HepG2 (cell line): ENCODE results near the gene DNAI4. TPM values are rescaled to one million over a fixed set of nuclear protein-coding genes. Genes with fewer than 3 reads are reported as not detected.

Experiments used
- ATAC-seq: fragments of 200-7000 bp; cut with Tn5 transposase; 3 replicates; pipeline ENCODE4 v1.9.1; 2020; ENCODE audit warnings: mild to moderate bottlenecking, moderate library complexity
- BruUV-seq: library from RNA; stranded (reverse); fragments of 400-500 nt; replicated peaks from 2 replicates; lab custom pipeline; 2021; lab: Mats Ljungman, UMichigan
- CTCF ChIA-PET: fragments of 300-600 bp; formaldehyde crosslinking; extraction: SDS; loops from one replicate; lab custom pipeline; 2021; ENCODE audit warnings: low total read pairs, inconsistent platforms, low intra/inter-chr PET ratio; lab: Yijun Ruan, JAX
- POLR2A ChIA-PET: fragments of 350-600 bp; sonication (Branson Sonifier 250); formaldehyde crosslinking; loops from one replicate; lab custom pipeline; 2020; ENCODE audit warnings: antibody characterized with exemption, inconsistent platforms; lab: Yijun Ruan, JAX
- DNase-seq: peaks from one replicate; pipeline ENCODE4 v3.0.0-alpha.2; 2015; ENCODE audit warnings: low spot score
- FAIRE-seq: peaks from 3 replicates; lab custom pipeline; 2011; peaks lifted over from hg19 to GRCh38; lab: Jason Lieb, UNC
- H2AFZ ChIP-seq: one replicate; pipeline ENCODE4 v1.6.1; 2011; ENCODE audit warnings: low read length, inconsistent platforms
- H3K27ac ChIP-seq: fragments of 300-600 bp; 3 replicates; pipeline ENCODE4 v1.8.0; 2011; ENCODE audit warnings: mixed run types, mild to moderate bottlenecking, mixed read lengths, low read length, inconsistent platforms; ENCODE audit not compliant: insufficient read depth; ENCODE audit errors: extremely low read length
- H3K27me3 ChIP-seq, 2 experiments: fragments of 200-600 bp in 1 of 2; 2 replicates in 1 of 2; 3 replicates in 1 of 2; pipeline versions ENCODE4 v1.6.0 to v1.8.0; 2011; ENCODE audit warnings: low read length in 2 of 2, mild to moderate bottlenecking in 2 of 2, moderate library complexity in 2 of 2, inconsistent platforms in 1 of 2; ENCODE audit not compliant: insufficient read depth in 2 of 2, control insufficient read depth in 1 of 2
- H3K36me3 ChIP-seq, 2 experiments: fragments of 200-600 bp in 1 of 2; replicated peaks in 1 of 2; 2 replicates in 1 of 2; 3 replicates in 1 of 2; pipeline versions ENCODE4 v1.5.1 to v1.8.0; 2011; ENCODE audit warnings: low read length in 2 of 2, inconsistent platforms in 1 of 2; ENCODE audit not compliant: insufficient read depth in 2 of 2, control insufficient read depth in 1 of 2
- H3K4me1 ChIP-seq: 2 replicates; pipeline ENCODE4 v1.5.1; 2012; ENCODE audit warnings: low read length, inconsistent platforms; ENCODE audit not compliant: insufficient read depth
- H3K4me2 ChIP-seq: 2 replicates; pipeline ENCODE4 v1.6.0; 2011; ENCODE audit warnings: low read depth, low read length, inconsistent platforms
- H3K4me3 ChIP-seq, 3 experiments: fragments of 200-600 bp in 1 of 3; sonication (generic), shearing (Covaris generic) in 1 of 3; replicated peaks in 1 of 3; 2 replicates each; pipeline ENCODE4 v1.5.1; 2011 to 2016; ENCODE audit warnings: low read length in 3 of 3, inconsistent platforms in 2 of 3, low read depth in 2 of 3, mild to moderate bottlenecking in 2 of 3, control low read depth in 1 of 3, mixed read lengths in 1 of 3; ENCODE audit not compliant: insufficient read depth in 1 of 3
- H3K79me2 ChIP-seq: one replicate; pipeline ENCODE4 v1.6.1; 2011; ENCODE audit warnings: low read length, inconsistent platforms; ENCODE audit not compliant: insufficient read depth
- H3K9ac ChIP-seq: 2 replicates; pipeline ENCODE4 v1.6.0; 2011; ENCODE audit warnings: mild to moderate bottlenecking, low read depth, low read length, inconsistent platforms; ENCODE audit not compliant: insufficient read depth
- H3K9me3 ChIP-seq: 2 replicates; pipeline ENCODE4 v1.5.1; 2012; ENCODE audit warnings: mild to moderate bottlenecking, low read length
- H4K20me1 ChIP-seq: 2 replicates; pipeline ENCODE4 v1.6.0; 2011; ENCODE audit warnings: inconsistent platforms, mild to moderate bottlenecking, low read length, moderate library complexity; ENCODE audit not compliant: insufficient read depth
- ATF7 ChIP-seq, 2 experiments: fragments of 450-650 bp in 1 of 2; sonication (generic) in 1 of 2; formaldehyde crosslinking in 1 of 2; IDR thresholded peaks; 2 replicates each; pipeline versions ENCODE4 v1.4.0 to v1.6.1; 2016 to 2020; ENCODE audit warnings: antibody characterized with exemption in 1 of 2, mild to moderate bottlenecking in 1 of 2, missing genetic modification reagents in 1 of 2
- BCLAF1 ChIP-seq: fragments of 450-650 bp; IDR thresholded peaks from 2 replicates; pipeline ENCODE4 v1.6.1; 2017; ENCODE audit warnings: mild to moderate bottlenecking
- HDAC2 ChIP-seq: sonication (generic); formaldehyde crosslinking; IDR thresholded peaks from 2 replicates; pipeline ENCODE4 v1.4.0; 2020; ENCODE audit warnings: missing genetic modification reagents
- WGBS: methylation state at CpG from one replicate; pipeline ENCODE4 v1.1.6; 2017; ENCODE audit warnings: low lambda C conversion rate; 5-methylcytosine and 5-hydroxymethylcytosine counted together
- in situ Hi-C: cut with HindIII; loops from 2 replicates; pipeline ENCODE4 v1.10.0; 2017; ENCODE audit warnings: low pct_unique_long_range_greater_than_20kb; ENCODE audit not compliant: extremely low pct_ligation_motif_present
- intact Hi-C: fragments of 100-400 bp; cut with micrococcal nuclease; formaldehyde crosslinking; loops from one replicate; pipeline ENCODE4 v1.10.0; 2022; ENCODE audit not compliant: unreplicated experiment
- polyA plus RNA-seq, 8 experiments: library from polyadenylated mRNA; depleted of rRNA in 3 of 8; stranded (reverse) in 7 of 8; unstranded in 1 of 8; fragments of >200 nt; fragmentation: Illumina TruSeq in 4 of 8; extraction: Trizol in 4 of 8; gene quantifications; 2 replicates each; pipeline versions ENCODE4 v1.2.1 to v1.2.3, GENCODE V29; 2011 to 2016; ENCODE audit warnings: low read depth in 4 of 8, missing spikeins in 1 of 8, mixed read lengths in 1 of 8; ENCODE audit not compliant: insufficient read depth in 1 of 8
- total RNA-seq, 5 experiments: library from RNA; depleted of rRNA; stranded (reverse); fragments of >200 nt; fragmentation: Illumina TruSeq; extraction: Trizol; gene quantifications; 2 replicates each; pipeline ENCODE4 v1.2.3, GENCODE V29; 2016; ENCODE audit warnings: low read depth in 1 of 5
- TF ChIP-seq, protein P1 (sequence below): sonication (generic); formaldehyde crosslinking; IDR thresholded peaks from 2 replicates; pipeline ENCODE4 v1.4.0; 2020; ENCODE audit warnings: mild to moderate bottlenecking, missing genetic modification reagents

Gene DNAI4
- total and polyA plus RNA-seq, 2 of the 13 experiments (the other 11 are each of a cell fraction or from before 2014, with no cell fraction given) = 0.04 to 0.08 TPM

GRCh38 chr1:66791621-66792610 is 132.7 kb downstream of the DNAI4 start:
- no peak overlapping the region for H3K4me2 ChIP-seq
- no peak overlapping the region for H2AFZ ChIP-seq
- TF ChIP-seq BCLAF1 (no peak), HDAC2 (no peak), ATF7 (IDR thresholded peaks at IDR 0.05) (peak; percentile 53; the same call in 1 of the 2 replicates), ATF7 (CRISPR knock-in tag; IDR thresholded peaks at IDR 0.05) (no peak)
- TF ChIP-seq, protein P1, sequence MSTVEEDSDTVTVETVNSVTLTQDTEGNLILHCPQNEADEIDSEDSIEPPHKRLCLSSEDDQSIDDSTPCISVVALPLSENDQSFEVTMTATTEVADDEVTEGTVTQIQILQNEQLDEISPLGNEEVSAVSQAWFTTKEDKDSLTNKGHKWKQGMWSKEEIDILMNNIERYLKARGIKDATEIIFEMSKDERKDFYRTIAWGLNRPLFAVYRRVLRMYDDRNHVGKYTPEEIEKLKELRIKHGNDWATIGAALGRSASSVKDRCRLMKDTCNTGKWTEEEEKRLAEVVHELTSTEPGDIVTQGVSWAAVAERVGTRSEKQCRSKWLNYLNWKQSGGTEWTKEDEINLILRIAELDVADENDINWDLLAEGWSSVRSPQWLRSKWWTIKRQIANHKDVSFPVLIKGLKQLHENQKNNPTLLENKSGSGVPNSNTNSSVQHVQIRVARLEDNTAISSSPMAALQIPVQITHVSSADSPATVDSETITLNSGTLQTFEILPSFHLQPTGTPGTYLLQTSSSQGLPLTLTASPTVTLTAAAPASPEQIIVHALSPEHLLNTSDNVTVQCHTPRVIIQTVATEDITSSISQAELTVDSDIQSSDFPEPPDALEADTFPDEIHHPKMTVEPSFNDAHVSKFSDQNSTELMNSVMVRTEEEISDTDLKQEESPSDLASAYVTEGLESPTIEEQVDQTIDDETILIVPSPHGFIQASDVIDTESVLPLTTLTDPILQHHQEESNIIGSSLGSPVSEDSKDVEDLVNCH (CRISPR knock-in tag) = no peak
- no peaks in the 10 kb centered on the region for H4K20me1 ChIP-seq
- no peak for FAIRE-seq
- H3K4me1 ChIP-seq = no peaks in the 10 kb centered on the region
- in situ Hi-C loops (no loop called here), intact Hi-C loops (no loop called here)
- no peak for DNase-seq
- H3K36me3 ChIP-seq = no peaks in the 10 kb centered on the region
- WGBS = under 1% methylated on average over 5 of the region's 5 CpGs
- ChIA-PET CTCF (no interaction called here), POLR2A (no interaction called here)
- no peak for ATAC-seq
- H3K9me3 ChIP-seq = no peaks in the 10 kb centered on the region
- no peaks in the 10 kb centered on the region for H3K27me3 ChIP-seq
- no peak overlapping the region for H3K9ac ChIP-seq
- BruUV-seq = no TSS peak
- no peaks in the 10 kb centered on the region for H3K79me2 ChIP-seq
- no peak overlapping the region for H3K4me3 ChIP-seq
- no peak overlapping the region for H3K27ac ChIP-seq
